PC-3 (cell line): Measurements from ENCODE around the gene GAS2L1. TPM values are rescaled to one million over a fixed set of nuclear protein-coding genes. Genes with fewer than 3 reads are reported as not detected.

Experiments
- ATAC-seq: fragments of 200-7000 bp; cut with Tn5 transposase; 2 replicates; pipeline ENCODE4 v1.9.1; 2020; ENCODE audit warnings: mild to moderate bottlenecking, moderate library complexity
- BruUV-seq: library from RNA; stranded (reverse); fragments of 400-500 nt; replicated peaks from 2 replicates; lab custom pipeline; 2021; lab: Mats Ljungman, UMichigan
- CTCF ChIA-PET: fragments of 300-600 bp; sonication (Branson Sonifier 250); formaldehyde crosslinking; loops from one replicate; lab custom pipeline; 2022; ENCODE audit warnings: antibody characterized with exemption; lab: Charles Lee
- POLR2A ChIA-PET: fragments of 300-600 bp; sonication (Branson Sonifier 250); formaldehyde crosslinking; loops from one replicate; lab custom pipeline; 2022; ENCODE audit warnings: antibody characterized with exemption; ENCODE audit not compliant: unreplicated experiment; lab: Charles Lee
- DNase-seq: peaks from one replicate; pipeline ENCODE4 v3.0.0-alpha.2; 2015
- H2AFZ ChIP-seq: fragments of 300-600 bp; sonication (generic); 2 replicates; pipeline ENCODE4 v1.6.0; 2016; ENCODE audit warnings: antibody characterized with exemption, low read length
- H3F3A ChIP-seq: fragments of 300-600 bp; sonication (generic); one replicate; pipeline ENCODE4 v1.6.0; 2017; ENCODE audit warnings: antibody characterized with exemption, low read length, control low read depth, mild to moderate bottlenecking; ENCODE audit not compliant: unreplicated experiment
- H3K27ac ChIP-seq: fragments of 300-600 bp; sonication (generic); 2 replicates; pipeline ENCODE4 v1.5.1; 2016; ENCODE audit warnings: mild to moderate bottlenecking, low read length
- H3K27me3 ChIP-seq: fragments of 300-600 bp; sonication (generic); 2 replicates; pipeline ENCODE4 v1.6.1; 2016; ENCODE audit warnings: low read length, mixed read lengths
- H3K36me3 ChIP-seq: fragments of 300-600 bp; sonication (generic); 2 replicates; pipeline ENCODE4 v1.6.1; 2016; ENCODE audit warnings: low read depth, mixed run types, low read length, mixed read lengths
- H3K4me1 ChIP-seq: fragments of 300-600 bp; sonication (generic); 2 replicates; pipeline ENCODE4 v1.5.1; 2016; ENCODE audit warnings: low read length; ENCODE audit not compliant: insufficient read depth
- H3K4me2 ChIP-seq: fragments of 300-600 bp; sonication (generic); 2 replicates; pipeline ENCODE4 v1.6.0; 2016; ENCODE audit warnings: low read length
- H3K4me3 ChIP-seq: fragments of 300-600 bp; sonication (generic); 2 replicates; pipeline ENCODE4 v1.5.1; 2016; ENCODE audit warnings: mild to moderate bottlenecking, low read length, mixed read lengths
- H3K79me2 ChIP-seq: fragments of 300-600 bp; sonication (generic); 2 replicates; pipeline ENCODE4 v1.6.1; 2017; ENCODE audit warnings: low read length, mixed read lengths
- H3K9ac ChIP-seq: fragments of 300-600 bp; sonication (generic); 2 replicates; pipeline ENCODE4 v1.6.0; 2016; ENCODE audit warnings: mild to moderate bottlenecking, low read length
- H3K9me2 ChIP-seq: fragments of 300-600 bp; sonication (generic); replicated peaks from 2 replicates; pipeline ENCODE4 v1.6.1; 2016; ENCODE audit warnings: mixed run types, low read length, mixed read lengths
- H3K9me3 ChIP-seq: fragments of 300-600 bp; sonication (generic); 2 replicates; pipeline ENCODE4 v1.6.1; 2016; ENCODE audit warnings: low read length, mixed read lengths
- H4K20me1 ChIP-seq: fragments of 300-600 bp; sonication (generic); 2 replicates; pipeline ENCODE4 v1.6.1; 2016; ENCODE audit warnings: low read length, mixed read lengths
- CTCF ChIP-seq: fragments of 300-600 bp; sonication (generic); conservative IDR thresholded peaks from 2 replicates; pipeline ENCODE4 v1.5.1; 2017; ENCODE audit warnings: antibody characterized with exemption, low read depth, mild to moderate bottlenecking, low read length
- EZH2 ChIP-seq: fragments of 300-600 bp; sonication (generic); IDR thresholded peaks from one replicate; pipeline ENCODE4 v1.6.1; 2017; ENCODE audit warnings: antibody characterized with exemption, mild to moderate bottlenecking, low read length; ENCODE audit not compliant: unreplicated experiment
- EZH2phosphoT487 ChIP-seq: fragments of 300-600 bp; sonication (generic); IDR thresholded peaks from 2 replicates; pipeline ENCODE4 v1.6.1; 2018; ENCODE audit warnings: mild to moderate bottlenecking, antibody characterized with exemption, low read length, borderline replicate concordance
- intact Hi-C: fragments of 100-400 bp; cut with micrococcal nuclease; formaldehyde crosslinking; loops from 2 replicates; pipeline ENCODE4 v1.9.0; 2023
- total RNA-seq: library from RNA; depleted of rRNA; stranded (reverse); fragments of >200 nt; gene quantifications from 2 replicates; pipeline ENCODE4 v1.2.3, GENCODE V29; 2014

The GAS2L1 gene
- total RNA-seq, 1 experiment from 2014 or later, result 58.4 TPM

GRCh38 chr22:29341056-29341848, 34.8 kb downstream of the GAS2L1 start:
- no peak for TF ChIP-seq EZH2phosphoT487
- no peak for TF ChIP-seq CTCF
- TF ChIP-seq EZH2, result no peak
- Histone ChIP-seq H3K36me3 (peaks cover 38% of the 10 kb centered on the region), H3F3A (peaks cover 7% of the 10 kb centered on the region), H3K27me3 (no peaks in the 10 kb centered on the region), H4K20me1 (no peaks in the 10 kb centered on the region; the same call in 1 of the 2 replicates), H3K9me3 (no peaks in the 10 kb centered on the region), H3K9me2 (no peaks in the 10 kb centered on the region), H3K9ac (no peak overlapping the region), H3K4me1 (peaks cover 44% of the 10 kb centered on the region), H2AFZ (no peak overlapping the region), H3K4me2 (no peak overlapping the region), H3K79me2 (no peaks in the 10 kb centered on the region), H3K4me3 (no peak overlapping the region), H3K27ac (no peak overlapping the region)
- intact Hi-C loops, result no loop called here
- no TSS peak for BruUV-seq
- ChIA-PET POLR2A (no interaction called here), CTCF (no interaction called here)
- DNase-seq (no peak), ATAC-seq (no peak)

- H4K20me1 ChIP-seq, result no peaks in the 10 kb centered on the region; the same call in 1 of the 2 replicates
- ChIA-PET POLR2A (no interaction called here), CTCF (no interaction called here)
- no TSS peak for BruUV-seq
- H3K4me1 ChIP-seq, result peaks cover 44% of the 10 kb centered on the region
- H3K9me2 ChIP-seq, result no peaks in the 10 kb centered on the region
- H3F3A ChIP-seq, result peaks cover 7% of the 10 kb centered on the region
- no peak for TF ChIP-seq CTCF
- TF ChIP-seq EZH2phosphoT487, result no peak
- TF ChIP-seq EZH2, result no peak
- H3K79me2 ChIP-seq, result no peaks in the 10 kb centered on the region
- no peak overlapping the region for H2AFZ ChIP-seq
- no peaks in the 10 kb centered on the region for H3K9me3 ChIP-seq
- no peak overlapping the region for H3K4me3 ChIP-seq
- H3K27ac ChIP-seq, result no peak overlapping the region
- intact Hi-C loops, result no loop called here
- H3K9ac ChIP-seq, result no peak overlapping the region
- no peak overlapping the region for H3K4me2 ChIP-seq
- no peak for DNase-seq
- no peak for ATAC-seq
- H3K27me3 ChIP-seq, result no peaks in the 10 kb centered on the region
- peaks cover 39% of the 10 kb centered on the region for H3K36me3 ChIP-seq
These were observed 35.3 kb downstream of the GAS2L1 start for GRCh38 chr22:29341849-29342127.

DNA sequence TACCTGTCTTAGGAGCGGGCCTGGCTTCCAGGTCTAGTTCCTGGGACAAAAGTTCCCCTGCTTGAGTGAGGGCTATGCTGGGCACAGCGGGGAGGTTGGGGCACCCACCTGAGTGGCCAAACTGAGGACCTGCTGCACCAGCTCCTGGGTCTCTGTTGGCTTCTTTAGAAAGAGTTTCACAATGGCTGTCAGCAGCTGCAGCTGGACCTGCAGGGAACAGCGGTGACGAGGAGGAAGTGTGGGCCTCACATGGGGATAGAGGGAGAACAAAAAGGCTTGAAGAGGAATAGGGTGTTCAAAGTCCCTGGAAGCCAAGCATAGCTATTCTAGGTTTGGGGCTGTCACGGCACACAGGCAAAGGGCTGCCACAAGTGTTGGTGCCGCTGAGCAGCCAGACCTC, 35.7 kb downstream of the GAS2L1 start:
- Histone ChIP-seq H3K9ac (no peak overlapping the region), H3K79me2 (no peaks in the 10 kb centered on the region), H3K4me1 (peaks cover 44% of the 10 kb centered on the region), H3K4me3 (no peak overlapping the region), H3K9me3 (no peaks in the 10 kb centered on the region), H3K27ac (no peak overlapping the region), H2AFZ (no peak overlapping the region), H4K20me1 (no peaks in the 10 kb centered on the region; the same call in 1 of the 2 replicates), H3K4me2 (no peak overlapping the region), H3K27me3 (no peaks in the 10 kb centered on the region), H3K9me2 (no peaks in the 10 kb centered on the region), H3F3A (peaks cover 7% of the 10 kb centered on the region), H3K36me3 (peaks cover 43% of the 10 kb centered on the region)
- CTCF ChIA-PET, result no interaction called here
- BruUV-seq, result no TSS peak
- intact Hi-C loops, result no loop called here
- ATAC-seq, result no peak
- POLR2A ChIA-PET, result no interaction called here
- TF ChIP-seq CTCF, result no peak
- no peak for TF ChIP-seq EZH2
- DNase-seq, result no peak
